ENCODE measurements around the gene RNF32.
"Not testable (repeated sequence)": the region's sequence is repeated elsewhere in the genome, so short reads cannot be mapped to it uniquely, and the experiment has no call there.

RNF32 gene

DNA sequence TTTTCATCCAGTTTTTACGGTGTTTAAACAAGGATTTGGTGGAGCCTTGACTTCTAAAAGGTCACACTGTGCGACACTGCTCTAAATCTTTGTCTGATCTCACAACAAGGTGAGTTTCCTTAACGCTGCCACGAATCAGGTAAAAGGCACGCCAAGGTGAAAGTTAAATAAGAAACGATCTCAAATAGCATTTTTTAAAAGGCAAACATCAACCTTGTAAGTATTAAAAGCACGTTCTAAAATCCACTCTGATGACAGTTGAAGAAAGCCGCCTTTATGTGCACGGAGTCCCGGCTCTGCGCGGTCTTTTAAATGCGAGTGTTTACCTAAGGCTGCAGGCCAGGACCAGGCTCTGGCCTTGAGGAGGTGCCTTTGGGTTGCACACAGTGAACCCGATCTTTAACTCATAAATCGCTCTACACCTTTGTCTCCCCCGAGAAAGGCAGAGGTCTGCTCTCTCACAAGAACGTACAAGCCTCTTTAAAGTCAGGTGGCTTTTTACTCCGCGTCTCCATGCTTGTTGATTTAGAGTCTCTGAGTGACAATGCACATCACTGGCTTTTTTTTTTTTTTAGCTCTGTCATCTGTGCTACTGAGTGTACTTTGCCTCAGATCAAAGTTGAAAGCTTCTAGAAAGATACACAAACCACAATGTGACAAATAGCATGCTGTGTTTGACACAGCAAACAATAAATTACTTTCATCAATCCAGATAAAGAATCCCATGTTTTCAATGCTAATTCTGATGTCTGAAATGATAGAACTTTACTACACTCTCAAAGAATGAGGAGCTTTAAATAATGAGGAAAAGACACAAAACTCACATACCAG, 25.9 kb upstream of the RNF32 start:
- no peak for DNase-seq (ENCODE audit: low spot score)

GRCh38 chr7:156616269-156617202, 24.0 kb upstream of the RNF32 start:
- no peak for DNase-seq (ENCODE audit: low spot score)

DNA sequence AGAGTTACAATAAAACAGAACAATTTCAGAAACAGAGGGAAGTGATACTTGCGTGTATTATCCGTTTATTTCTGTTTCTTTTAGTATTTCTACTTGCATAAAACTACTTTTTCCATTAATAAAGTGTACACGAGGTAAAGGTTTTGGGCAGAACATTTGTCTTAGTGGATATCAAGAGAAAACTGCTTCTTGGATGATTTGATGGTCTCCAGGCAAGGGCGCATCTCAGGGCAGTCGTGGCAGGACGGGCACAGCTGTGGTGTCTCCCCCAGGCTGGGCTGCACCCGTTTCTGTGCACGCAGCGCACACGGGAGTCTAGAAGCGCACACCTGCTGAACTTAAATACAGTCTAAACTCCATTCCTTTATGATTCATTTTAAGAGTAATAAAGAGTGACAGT, 23.4 kb upstream of the RNF32 start:
- DNase-seq (ENCODE audit: low spot score) = no peak

- DNase-seq (ENCODE audit: low spot score) = no peak
These were observed 22.3 kb upstream of the RNF32 start for GRCh38 chr7:156618078-156618779.

GRCh38 chr7:156618780-156619367, 21.7 kb upstream of the RNF32 start:
- DNase-seq (ENCODE audit: low spot score) = no peak

DNA sequence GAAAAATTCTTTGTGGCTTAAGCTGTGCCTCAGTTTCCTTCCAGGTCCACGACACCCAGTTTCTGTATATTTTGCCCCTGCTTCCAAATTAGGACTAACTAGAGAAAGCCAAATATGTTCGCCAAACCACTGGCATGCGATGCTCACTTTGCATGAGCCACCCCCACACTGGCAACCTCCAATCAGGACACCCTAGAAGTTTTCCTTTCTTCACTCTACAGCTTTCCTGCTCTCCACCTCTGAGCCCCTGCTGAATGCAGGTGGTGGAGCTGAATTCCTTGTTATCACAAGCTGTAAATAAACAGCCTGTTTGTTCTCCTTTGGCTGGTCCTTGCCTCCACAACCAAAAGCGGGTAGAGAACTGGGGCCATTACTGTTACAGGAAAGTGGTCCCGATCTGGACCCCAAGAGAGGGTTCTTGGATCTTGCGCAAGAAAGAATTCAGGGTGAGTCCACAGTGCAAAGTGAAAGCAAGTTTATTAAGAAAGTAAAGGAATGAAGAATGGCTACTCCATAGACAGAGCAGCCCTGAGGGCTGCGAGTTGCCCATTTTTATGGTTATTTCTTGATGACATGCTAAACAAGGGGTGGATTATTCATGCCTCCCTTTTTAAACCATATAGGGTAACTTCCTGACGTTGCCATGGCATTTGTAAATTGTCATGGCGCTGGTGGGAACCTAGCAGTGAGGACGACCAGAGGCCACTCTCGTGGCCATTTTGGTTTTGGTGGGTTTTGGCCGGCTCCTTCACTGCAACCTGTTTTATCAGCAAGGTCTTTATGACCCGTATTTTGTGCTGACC, 20.9 kb upstream of the RNF32 start:
- not testable (repeated sequence) for DNase-seq (ENCODE audit: low spot score)

DNA sequence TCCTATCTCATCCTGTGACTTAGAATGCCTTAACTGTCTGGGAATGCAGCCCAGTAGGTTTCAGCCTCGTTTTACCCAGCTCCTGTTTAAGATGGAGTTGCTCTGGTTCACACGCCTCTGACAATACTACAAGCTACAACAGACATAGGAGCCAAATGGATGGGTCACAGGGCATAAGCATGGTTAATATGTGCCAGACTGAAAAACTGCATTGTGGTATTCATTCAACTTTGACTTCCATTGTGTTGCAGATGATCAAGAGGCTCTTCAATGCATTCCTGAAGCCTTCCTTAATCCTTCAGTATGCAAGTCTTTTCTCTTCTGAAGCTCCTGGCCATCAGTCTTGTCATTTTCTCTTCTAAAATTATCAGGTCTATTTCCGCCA, 20.3 kb upstream of the RNF32 start:
- no peak for DNase-seq (ENCODE audit: low spot score)

GRCh38 chr7:156621652-156622051, 18.9 kb upstream of the RNF32 start:
- no peak for DNase-seq (ENCODE audit: low spot score)

DNA sequence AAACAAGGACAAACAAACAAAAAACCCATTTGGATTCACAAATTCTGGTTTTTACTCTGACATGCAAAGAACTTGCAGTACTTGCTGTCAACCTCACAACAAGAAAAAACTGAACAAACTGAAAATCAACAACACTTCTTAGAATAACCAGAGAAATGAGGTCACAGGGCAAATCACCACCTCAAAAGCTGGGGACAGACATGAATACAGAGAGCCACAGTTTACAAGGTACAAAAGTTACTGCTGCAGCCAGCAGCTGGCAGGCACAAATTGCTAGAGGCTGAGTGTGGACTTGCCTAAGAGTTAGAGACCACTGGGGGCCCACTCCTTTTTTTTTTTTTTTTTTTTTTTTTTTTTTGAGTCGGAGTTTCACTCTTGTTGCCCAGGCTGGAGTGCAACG, 15.0 kb upstream of the RNF32 start:
- no peak for DNase-seq (ENCODE audit: low spot score)

DNA sequence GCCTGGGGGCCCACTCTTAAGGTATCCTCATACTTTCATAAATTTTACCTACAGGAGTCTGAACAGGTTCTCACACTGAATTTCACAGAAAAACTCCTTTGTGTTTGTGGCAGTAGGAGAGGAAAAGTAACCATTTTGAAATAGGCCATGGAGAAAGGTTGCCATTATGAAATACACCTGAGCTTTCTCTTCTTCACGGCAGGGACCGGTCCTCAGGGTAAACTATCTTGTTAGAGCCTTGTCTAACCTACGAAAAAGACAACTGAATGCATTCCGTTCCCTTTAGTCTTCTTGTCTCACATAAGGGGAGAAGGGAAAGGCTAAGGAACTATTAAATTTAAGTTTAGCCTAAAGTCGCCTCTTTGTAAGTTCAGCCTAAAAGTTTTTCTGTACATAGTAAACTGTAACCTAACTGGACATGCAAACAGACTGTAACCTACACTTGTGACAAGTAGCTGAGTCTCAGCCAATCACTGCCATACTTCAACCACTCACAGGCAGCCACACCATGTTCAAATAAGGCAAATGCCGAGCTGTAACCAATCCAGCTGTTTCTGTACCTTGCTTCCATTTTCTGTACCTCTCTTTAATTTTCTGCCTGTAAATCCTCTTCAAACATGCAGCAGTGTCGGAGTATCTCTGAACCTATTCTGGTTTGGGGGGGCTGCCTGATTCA, 14.2 kb upstream of the RNF32 start:
- DNase-seq (ENCODE audit: low spot score) = no peak

DNA sequence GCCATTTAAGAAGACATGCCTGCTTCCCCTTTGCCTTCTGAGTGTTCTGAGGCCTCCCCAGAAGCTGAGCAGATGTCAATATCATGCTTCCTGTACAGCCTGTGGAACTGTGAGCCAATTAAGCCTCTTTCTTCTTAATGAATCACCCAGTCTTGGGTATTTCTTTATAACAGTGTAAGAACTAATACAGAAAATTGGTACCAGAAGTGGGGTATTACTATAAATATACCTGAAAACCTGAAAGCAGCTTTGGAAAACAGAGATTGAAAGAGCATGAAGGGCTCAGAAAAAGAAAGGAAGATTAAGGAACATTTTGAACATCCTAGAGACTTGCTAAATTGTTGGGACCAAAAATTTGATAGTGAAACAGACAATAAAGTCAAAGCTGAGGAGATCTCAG, 12.0 kb upstream of the RNF32 start:
- no peak for DNase-seq (ENCODE audit: low spot score)

DNA sequence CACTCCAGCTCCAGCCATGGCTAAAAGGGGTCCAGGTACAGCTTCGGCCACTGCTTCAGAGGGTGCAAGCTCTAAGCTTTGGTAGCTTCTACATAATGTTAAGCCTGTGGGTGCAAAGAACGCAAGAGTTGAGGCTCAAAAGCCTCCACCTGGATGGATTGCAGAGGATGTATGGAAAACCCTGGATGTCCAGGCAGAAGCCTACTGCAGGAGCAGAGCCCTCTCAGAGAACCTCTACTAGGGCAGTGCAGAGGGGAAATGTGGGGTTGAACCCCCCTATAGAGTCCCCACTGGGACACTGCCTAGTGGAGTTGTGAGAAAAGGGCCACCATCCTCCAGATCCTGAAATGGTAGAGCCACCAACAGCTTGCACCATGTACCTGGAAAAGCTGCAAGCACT, 10.7 kb upstream of the RNF32 start:
- DNase-seq (ENCODE audit: low spot score) = no peak

DNA sequence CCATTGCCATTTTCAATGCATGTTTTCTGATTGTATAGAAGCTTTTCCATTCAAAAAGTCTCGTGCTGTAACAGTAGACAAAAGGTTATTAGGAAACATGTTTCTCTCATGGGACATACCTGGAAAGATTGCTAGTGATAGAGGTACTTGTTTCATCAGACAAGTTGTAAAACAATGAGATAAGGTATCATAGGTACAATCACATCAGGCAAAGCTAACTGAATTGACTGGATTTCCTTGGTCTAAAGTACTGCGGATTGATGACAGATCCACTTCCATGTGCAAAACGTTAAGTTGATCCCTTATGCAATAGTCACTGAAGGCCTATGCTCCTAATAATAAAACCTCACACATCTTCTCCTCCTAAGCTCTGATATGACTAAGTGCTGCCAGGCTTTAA, 6.5 kb upstream of the RNF32 start:
- no peak for DNase-seq (ENCODE audit: low spot score)

DNA sequence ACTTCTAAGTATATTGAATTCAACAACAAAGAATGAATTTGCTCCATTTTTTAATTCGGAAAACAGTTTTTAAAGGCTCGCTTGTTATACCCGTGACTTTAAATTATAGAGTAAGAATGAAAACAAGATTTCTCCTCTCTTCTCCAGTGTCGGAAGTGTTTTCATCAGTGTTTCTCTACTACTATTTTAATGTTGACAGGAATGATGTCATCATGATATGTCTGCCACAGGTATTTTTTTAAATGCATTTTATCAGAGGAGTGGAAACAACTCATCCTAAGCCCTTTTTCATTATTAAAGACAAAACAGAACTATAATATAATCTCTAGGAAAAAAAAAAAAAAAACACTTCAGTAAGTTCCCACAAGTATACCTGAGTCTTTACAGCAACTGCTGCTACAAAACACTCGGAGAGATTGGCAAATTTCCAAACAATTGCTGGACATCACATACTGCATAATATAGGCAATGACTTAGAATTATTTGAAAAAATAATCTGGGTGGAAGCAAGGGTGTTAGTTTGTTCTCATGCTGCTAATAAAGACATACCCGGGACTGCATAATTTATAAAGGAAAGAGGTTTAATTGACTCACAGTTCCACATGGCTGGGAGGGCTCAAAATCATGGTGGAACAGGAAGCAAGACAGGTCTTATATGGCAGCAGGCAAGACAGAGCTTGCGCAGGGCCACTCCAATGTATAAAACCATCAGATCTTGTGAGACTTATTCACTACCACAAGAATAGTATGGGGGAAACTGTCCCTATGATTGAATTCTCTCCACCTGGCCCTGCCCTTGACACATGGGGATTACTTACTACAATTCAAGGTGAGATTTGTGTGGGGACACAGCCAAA, 4.8 kb upstream of the RNF32 start:
- no peak for DNase-seq (ENCODE audit: low spot score)

DNA sequence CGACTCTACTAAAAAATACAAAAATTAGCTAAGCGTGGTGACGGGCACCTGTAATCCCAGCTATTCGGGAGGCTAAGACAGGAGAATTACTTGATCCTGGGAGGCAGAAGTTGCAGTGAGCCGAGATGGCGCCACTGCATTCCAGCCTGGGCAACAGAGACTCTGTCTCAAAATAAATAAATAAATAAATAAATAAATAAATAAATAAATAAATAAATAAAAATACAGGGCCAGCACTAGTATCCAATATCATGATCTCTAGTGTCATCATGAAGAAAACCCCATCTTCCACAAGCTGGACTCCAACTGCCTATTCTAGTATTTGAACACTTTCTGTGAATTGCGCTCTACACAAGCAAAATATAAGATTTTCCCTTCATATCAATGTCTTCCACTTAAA, 3.5 kb upstream of the RNF32 start:
- DNase-seq (ENCODE audit: low spot score) = not testable (repeated sequence)

GRCh38 chr7:156638443-156639077, 2.0 kb upstream of the RNF32 start:
- no peak for DNase-seq (ENCODE audit: low spot score)

GRCh38 chr7:156639426-156640256, 933 bp upstream of the RNF32 start:
- no peak for DNase-seq (ENCODE audit: low spot score)

DNA sequence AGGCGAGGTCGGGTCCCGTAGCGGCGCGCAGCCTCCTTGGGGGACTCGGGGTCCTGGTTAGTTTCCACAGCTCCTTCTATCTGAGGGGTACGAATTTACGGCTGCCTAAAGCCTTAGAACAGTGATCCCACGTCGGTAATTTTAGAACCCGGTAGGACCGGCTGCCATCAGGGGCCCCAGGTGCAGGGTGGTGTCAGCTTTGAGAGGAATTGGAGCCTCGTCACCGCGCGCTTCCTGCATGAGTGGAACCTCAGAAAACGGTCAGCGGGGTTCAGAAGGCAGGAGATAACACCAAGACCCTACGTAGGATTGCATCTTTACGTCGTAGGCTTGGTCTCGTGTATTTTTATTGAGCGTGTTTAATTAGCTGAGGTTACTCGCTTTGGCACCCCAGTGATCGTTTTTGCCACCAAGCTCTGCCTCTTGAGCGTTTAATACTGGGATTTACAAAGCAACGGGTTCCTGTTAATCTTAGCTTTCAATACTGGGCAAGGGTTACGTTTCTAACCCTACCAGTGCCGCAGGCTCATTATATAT, 443 bp downstream of the RNF32 start:
- peak; percentile 31 for DNase-seq (ENCODE audit: low spot score)
